Measurements from ENCODE around the gene TIGAR.

- no peak for TF ChIP-seq EZH2phosphoT487 (IDR thresholded peaks at IDR 0.05; ENCODE audit: low read depth)
- no peak for TF ChIP-seq CTCF (IDR thresholded peaks at IDR 0.05; ENCODE audit: low read depth, low read length)
Measured at GRCh38 chr12:4281173-4281654, 39.8 kb upstream of the TIGAR start.

Data from OCI-LY3 (cell line).